ENCODE results near the gene PRKCSH. TPM values are rescaled to one million over a fixed set of nuclear protein-coding genes. Genes with fewer than 3 reads are reported as not detected.
"Not testable (repeated sequence)": the region's sequence is repeated elsewhere in the genome, so short reads cannot be mapped to it uniquely, and the experiment has no call there.

The PRKCSH gene, protein sequence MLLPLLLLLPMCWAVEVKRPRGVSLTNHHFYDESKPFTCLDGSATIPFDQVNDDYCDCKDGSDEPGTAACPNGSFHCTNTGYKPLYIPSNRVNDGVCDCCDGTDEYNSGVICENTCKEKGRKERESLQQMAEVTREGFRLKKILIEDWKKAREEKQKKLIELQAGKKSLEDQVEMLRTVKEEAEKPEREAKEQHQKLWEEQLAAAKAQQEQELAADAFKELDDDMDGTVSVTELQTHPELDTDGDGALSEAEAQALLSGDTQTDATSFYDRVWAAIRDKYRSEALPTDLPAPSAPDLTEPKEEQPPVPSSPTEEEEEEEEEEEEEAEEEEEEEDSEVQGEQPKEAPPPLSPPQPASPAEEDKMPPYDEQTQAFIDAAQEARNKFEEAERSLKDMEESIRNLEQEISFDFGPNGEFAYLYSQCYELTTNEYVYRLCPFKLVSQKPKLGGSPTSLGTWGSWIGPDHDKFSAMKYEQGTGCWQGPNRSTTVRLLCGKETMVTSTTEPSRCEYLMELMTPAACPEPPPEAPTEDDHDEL
- total RNA-seq (2014; rRNA removed): 164 and 193 TPM in 2 replicates
- 256 TPM for polyA plus RNA-seq (2012)

DNA sequence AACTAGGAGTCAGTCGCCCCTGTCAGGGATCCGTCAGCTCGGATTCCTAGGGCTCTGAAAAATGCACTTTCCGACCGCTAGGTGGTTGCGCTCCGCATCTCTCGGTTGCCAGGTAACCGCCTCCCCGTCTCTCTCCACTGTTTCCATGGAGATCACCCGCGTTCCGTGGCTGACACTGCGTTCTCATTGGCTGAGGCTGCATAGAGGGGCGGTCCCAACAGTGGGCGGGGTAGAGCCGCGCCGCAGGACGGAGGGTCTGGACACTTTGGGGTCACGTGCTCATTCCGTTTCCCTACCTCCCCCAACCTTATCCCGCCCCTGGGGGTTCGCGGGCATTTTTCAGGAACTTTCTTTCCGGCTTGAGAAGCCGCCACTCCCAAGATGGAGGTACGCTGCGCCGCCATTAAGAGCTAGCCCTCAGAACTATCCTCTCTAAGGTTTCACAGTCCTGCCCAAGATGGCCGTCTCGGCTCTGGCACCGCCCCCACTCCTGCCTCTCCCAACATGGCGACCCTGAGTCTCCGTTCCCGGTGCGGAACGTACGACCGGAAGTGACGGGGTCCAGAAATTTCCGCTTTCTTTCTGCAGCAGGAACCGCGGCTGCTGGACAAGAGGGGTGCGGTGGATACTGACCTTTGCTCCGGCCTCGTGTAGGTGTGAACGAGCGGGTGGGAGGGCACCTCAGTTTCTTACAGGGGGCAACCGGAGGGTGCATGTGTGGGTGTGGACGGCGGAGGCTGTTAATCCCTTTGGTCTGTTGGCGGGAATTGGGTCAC lies at the start of gene PRKCSH, which contains the start of gene ODAD3:
Gene PRKCSH, plus strand, starts transcription at position 579 of the 776 bp plus-strand sequence. CDS start 483 bp downstream, outside the sequence.
Gene ODAD3, minus strand, starts transcription at position 65 of the 776 bp plus-strand sequence. CDS start 105 bp downstream, outside the sequence.
- peak; percentile 100 for DNase-seq (ENCODE audit: low read depth)

GRCh38 chr19:11387162-11388034 lies 48.0 kb upstream of the PRKCSH start:
- no peak for DNase-seq (ENCODE audit: low read depth)

DNA sequence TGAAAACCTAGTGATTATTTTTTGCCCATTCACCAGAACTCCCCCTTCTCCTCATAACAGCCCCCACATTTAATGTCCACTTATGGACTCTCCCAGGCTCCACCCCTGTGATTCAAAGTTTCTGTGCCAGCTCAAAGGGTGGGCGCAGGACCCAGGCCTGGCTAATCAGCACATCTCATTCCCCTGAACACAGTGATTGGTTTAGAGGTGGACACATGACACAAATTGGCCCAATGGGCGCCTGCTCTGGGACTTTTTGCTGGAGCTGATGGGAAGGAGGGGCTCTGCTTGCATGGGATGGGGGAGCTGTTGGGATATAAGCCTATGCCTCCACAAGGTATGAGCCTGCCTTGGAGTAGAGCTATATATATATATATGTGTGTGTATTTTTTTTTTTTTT lies 45.1 kb upstream of the PRKCSH start:
- no peak for DNase-seq (ENCODE audit: low read depth)

DNA sequence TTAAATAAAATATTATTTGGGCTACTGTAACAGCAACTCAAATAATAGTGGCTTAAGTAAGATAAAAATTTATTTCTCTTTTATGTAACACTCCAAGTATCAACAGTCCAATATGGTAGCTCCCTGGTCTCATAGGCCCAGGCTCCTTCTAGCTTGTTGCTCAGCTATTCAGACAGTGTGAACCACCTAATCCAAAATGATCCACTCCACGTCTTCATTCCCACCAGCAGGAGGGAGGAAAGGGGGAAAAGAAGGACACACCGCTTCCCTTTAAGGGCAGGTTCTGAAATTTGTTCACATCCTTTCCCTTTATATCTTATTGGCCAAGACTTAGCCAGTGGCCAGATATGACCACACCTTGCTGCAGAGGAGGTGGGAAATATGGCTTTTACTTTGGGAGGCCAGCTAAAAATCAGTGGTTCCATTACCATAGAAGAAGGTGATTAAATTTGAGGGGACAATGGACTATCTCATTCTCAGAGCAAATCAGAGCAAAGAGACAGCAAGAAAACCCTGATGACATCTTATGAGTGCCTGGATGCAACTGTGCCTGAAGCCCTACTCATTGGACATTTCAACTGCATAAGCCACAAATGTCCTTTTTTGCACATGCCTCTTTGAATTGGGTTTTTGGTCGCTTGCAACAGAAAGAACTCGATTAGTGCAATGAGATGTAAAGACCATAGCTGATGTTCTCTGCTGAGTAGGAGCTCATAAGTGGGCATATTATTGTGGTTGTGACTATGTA lies 44.3 kb upstream of the PRKCSH start:
- DNase-seq (ENCODE audit: low read depth): no peak

GRCh38 chr19:11397089-11397610 lies 38.3 kb upstream of the PRKCSH start:
- no peak for DNase-seq (ENCODE audit: low read depth)

DNA sequence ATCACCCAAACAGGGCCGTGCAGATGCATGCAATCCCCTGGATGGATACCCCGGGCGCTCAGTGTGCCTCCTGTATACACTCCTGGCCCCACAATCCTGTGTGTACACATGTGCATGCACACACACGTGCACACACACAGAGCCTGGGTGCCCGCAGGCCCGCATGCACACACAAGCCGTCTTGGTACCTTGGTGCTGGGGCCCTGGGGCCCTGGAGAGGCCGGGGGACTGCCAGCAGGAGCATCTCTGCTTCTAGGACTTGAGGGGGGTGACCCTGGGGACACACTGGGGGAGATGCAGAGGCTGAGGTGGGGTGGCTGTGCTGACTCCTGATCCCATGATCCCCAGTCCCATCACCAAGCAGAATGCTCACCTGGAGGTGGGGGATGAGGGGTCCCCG lies 35.8 kb upstream of the PRKCSH start:
- DNase-seq (ENCODE audit: low read depth): no peak

DNA sequence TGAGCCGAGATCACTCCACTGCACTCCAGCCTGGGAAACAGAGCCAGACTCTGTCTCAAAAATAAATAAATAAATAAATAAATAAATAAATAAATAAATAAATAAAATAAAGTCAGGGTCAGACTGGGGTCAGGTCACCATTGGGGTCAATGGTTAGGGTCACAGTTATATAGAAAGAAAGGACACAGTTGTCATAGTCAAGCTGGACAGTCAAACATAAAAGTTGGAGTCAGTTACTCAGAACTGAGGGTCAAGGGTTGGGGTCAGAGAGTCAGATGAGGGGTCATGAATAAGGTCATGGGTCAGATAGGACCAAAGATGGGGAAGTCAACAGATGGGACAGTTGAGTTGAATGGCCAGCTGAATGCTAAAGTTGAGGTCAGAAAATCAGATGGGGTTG lies 34.6 kb upstream of the PRKCSH start:
- no peak for DNase-seq (ENCODE audit: low read depth)

GRCh38 chr19:11401808-11402543 lies 33.5 kb upstream of the PRKCSH start:
- no peak for DNase-seq (ENCODE audit: low read depth)

- DNase-seq (ENCODE audit: low read depth): no peak
Observed at GRCh38 chr19:11404588-11405222, 30.7 kb upstream of the PRKCSH start.

GRCh38 chr19:11405846-11406643 lies 29.4 kb upstream of the PRKCSH start:
- DNase-seq (ENCODE audit: low read depth): no peak

DNA sequence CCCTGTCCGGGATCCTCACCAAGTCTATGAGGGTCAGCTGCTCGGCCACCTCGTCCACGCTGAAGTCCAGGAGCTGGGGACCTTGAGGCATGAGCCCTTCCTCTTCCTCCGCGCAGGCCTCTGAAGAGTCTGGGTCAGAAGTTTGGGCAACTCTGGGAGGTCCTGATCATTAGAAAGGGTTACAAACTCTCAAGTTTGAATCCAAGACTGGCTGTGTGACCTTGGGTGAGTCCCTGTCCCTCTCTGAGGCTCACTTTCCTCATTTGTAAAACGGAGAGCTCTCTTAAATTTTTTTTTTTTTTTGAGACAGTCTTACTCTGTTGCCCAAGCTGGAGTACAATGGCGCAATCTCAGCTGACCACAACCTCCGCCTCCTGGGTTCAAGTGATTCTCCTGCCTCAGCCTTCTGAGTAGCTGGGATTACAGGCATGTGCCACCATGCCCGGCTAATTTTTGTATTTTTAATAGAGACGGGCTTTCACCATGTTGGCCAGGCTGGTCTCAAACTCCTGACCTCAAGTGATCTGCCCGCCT lies 28.7 kb upstream of the PRKCSH start:
- DNase-seq (ENCODE audit: low read depth): not testable (repeated sequence)

- no peak for DNase-seq (ENCODE audit: low read depth)
Observed at GRCh38 chr19:11408591-11408990, 26.8 kb upstream of the PRKCSH start.

GRCh38 chr19:11410682-11411081 lies 24.8 kb upstream of the PRKCSH start:
- peak; percentile 51 for DNase-seq (ENCODE audit: low read depth)

DNA sequence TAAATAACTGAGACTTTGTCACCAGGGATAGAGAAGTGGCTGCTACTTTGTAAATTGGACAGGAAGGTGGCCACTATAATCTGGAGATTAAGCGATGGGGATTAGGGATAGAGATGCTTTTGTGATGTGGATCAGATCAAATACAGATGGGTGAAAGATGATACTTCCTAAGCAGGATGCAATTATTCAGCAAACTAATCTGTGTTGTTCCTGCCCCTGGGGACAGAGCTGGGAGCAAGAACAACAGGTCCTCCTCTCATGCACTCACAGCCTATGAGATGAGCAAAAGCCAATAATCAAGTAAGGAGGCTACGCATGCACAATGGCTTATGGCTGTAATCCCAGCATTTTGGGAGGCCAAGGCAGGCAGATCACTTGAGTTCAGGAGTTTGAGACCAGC lies 20.9 kb upstream of the PRKCSH start:
- no peak for DNase-seq (ENCODE audit: low read depth)

- DNase-seq (ENCODE audit: low read depth): no peak
Observed at GRCh38 chr19:11416346-11417052, 18.9 kb upstream of the PRKCSH start.

GRCh38 chr19:11418094-11418548 lies 17.3 kb upstream of the PRKCSH start:
- no peak for DNase-seq (ENCODE audit: low read depth)

Measured in LHCN-M2 (cell line).